ENCODE measurements around the gene LHX3.

- TF ChIP-seq, protein P1, sequence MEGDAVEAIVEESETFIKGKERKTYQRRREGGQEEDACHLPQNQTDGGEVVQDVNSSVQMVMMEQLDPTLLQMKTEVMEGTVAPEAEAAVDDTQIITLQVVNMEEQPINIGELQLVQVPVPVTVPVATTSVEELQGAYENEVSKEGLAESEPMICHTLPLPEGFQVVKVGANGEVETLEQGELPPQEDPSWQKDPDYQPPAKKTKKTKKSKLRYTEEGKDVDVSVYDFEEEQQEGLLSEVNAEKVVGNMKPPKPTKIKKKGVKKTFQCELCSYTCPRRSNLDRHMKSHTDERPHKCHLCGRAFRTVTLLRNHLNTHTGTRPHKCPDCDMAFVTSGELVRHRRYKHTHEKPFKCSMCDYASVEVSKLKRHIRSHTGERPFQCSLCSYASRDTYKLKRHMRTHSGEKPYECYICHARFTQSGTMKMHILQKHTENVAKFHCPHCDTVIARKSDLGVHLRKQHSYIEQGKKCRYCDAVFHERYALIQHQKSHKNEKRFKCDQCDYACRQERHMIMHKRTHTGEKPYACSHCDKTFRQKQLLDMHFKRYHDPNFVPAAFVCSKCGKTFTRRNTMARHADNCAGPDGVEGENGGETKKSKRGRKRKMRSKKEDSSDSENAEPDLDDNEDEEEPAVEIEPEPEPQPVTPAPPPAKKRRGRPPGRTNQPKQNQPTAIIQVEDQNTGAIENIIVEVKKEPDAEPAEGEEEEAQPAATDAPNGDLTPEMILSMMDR (IDR thresholded peaks at IDR 0.05; ENCODE audit: poor library complexity, severe bottlenecking) = no peak
- TF ChIP-seq EZH2 (IDR thresholded peaks at IDR 0.05; ENCODE audit: borderline replicate concordance, insufficient read depth, low read length, poor library complexity, severe bottlenecking) = no peak
These were observed 5.3 kb upstream of the LHX3 start for GRCh38 chr9:136210276-136210675.
